ENCODE measurements around the gene FBXL15. TPM values are rescaled to one million over a fixed set of nuclear protein-coding genes. Genes with fewer than 3 reads are reported as not detected.
A peak's percentile ranks its signal among the peaks of the same experiment; 100 is the strongest.

FBXL15 gene
- polyA plus RNA-seq, 1 donor (not counting 4 experiments of a cell fraction or from before 2014, with no cell fraction given), result 3.1 TPM

GRCh38 chr10:102461187-102462054 is 40.8 kb downstream of the FBXL15 start:
- no peaks in the 10 kb centered on the region for H3K9me3 ChIP-seq (ENCODE audit: control insufficient read depth, low read depth, low read length)
- peaks cover 0 to 3% of the 10 kb centered on the region in 2 experiments for H3K36me3 ChIP-seq (ENCODE audit: control insufficient read depth in 2 of 2, extremely low read depth in 1 of 2, insufficient read depth in 2 of 2, low read length in 2 of 2)
- peak overlapping the region; percentile 52 for H3K9ac ChIP-seq (ENCODE audit: control insufficient read depth, extremely low read depth, insufficient read depth, low read length)
- DNase-seq (ENCODE audit: low read depth, low spot score), result peak; percentile 44
- no peak for FAIRE-seq
- H4K20me1 ChIP-seq (ENCODE audit: control insufficient read depth, extremely low read depth, insufficient read depth, low read length), result no peaks in the 10 kb centered on the region
- H3K79me2 ChIP-seq (ENCODE audit: control insufficient read depth, insufficient read depth, low read length), result no peaks in the 10 kb centered on the region
- dilution Hi-C loops (cut with MboI; ENCODE audit: extremely low pct_ligation_motif_present, low sequenced_read_pairs), result no loop called here
- TF ChIP-seq CTCF (optimal IDR thresholded peaks at IDR 0.05 in 1 of 3, IDR thresholded peaks at IDR 0.05 in 1 of 3, conservative IDR thresholded peaks at IDR 0.05 in 1 of 3; ENCODE audit: extremely low read depth in 1 of 3, insufficient read depth in 2 of 3, low read length in 3 of 3) (no peak), EZH2 (IDR thresholded peaks at IDR 0.05; ENCODE audit: low read length) (no peak)
- H2AFZ ChIP-seq (ENCODE audit: control insufficient read depth, low read length), result peak overlapping the region; percentile 98
- peaks cover 3% of the 10 kb centered on the region for H3K9me1 ChIP-seq (ENCODE audit: control insufficient read depth, extremely low read depth, insufficient read depth, low read length)
- no peaks in the 10 kb centered on the region for H3K27me3 ChIP-seq (ENCODE audit: control insufficient read depth, extremely low read depth, insufficient read depth, low read length)
- H3K4me2 ChIP-seq (ENCODE audit: control insufficient read depth, extremely low read depth, insufficient read depth, low read depth, low read length), result peak overlapping the region; percentile 88
- H3K4me3 ChIP-seq (ENCODE audit: control insufficient read depth in 2 of 3, extremely low read depth in 1 of 3, insufficient read depth in 2 of 3, low read depth in 1 of 3, low read length in 3 of 3), result peak overlapping the region; percentile 44 to 68 (median 67)
- peaks cover 23% of the 10 kb centered on the region for H3K4me1 ChIP-seq (ENCODE audit: control insufficient read depth, extremely low read depth, insufficient read depth, low read length)
- no peak overlapping the region for H3K27ac ChIP-seq (ENCODE audit: control insufficient read depth, insufficient read depth, low read length)

- Histone ChIP-seq H3K36me3 (ENCODE audit: control insufficient read depth in 2 of 2, extremely low read depth in 1 of 2, insufficient read depth in 2 of 2, low read length in 2 of 2) (no peaks in the 10 kb centered on the region), H3K79me2 (ENCODE audit: control insufficient read depth, insufficient read depth, low read length) (no peaks in the 10 kb centered on the region), H3K4me3 (ENCODE audit: control insufficient read depth in 2 of 3, extremely low read depth in 1 of 3, insufficient read depth in 2 of 3, low read depth in 1 of 3, low read length in 3 of 3) (peak overlapping the region in 2 of 3 experiments; percentile 11 to 39), H3K27me3 (ENCODE audit: control insufficient read depth, extremely low read depth, insufficient read depth, low read length) (no peaks in the 10 kb centered on the region), H3K9me3 (ENCODE audit: control insufficient read depth, low read depth, low read length) (no peaks in the 10 kb centered on the region), H3K4me1 (ENCODE audit: control insufficient read depth, extremely low read depth, insufficient read depth, low read length) (peaks cover 23% of the 10 kb centered on the region), H3K27ac (ENCODE audit: control insufficient read depth, insufficient read depth, low read length) (no peak overlapping the region), H3K9ac (ENCODE audit: control insufficient read depth, extremely low read depth, insufficient read depth, low read length) (peak overlapping the region; percentile 22), H4K20me1 (ENCODE audit: control insufficient read depth, extremely low read depth, insufficient read depth, low read length) (no peaks in the 10 kb centered on the region), H2AFZ (ENCODE audit: control insufficient read depth, low read length) (no peak overlapping the region), H3K9me1 (ENCODE audit: control insufficient read depth, extremely low read depth, insufficient read depth, low read length) (peaks cover 3% of the 10 kb centered on the region), H3K4me2 (ENCODE audit: control insufficient read depth, extremely low read depth, insufficient read depth, low read depth, low read length) (peak overlapping the region; percentile 82)
- FAIRE-seq (no peak), DNase-seq (ENCODE audit: low read depth, low spot score) (no peak)
- dilution Hi-C loops (cut with MboI; ENCODE audit: extremely low pct_ligation_motif_present, low sequenced_read_pairs), result no loop called here
- no peak for TF ChIP-seq CTCF (optimal IDR thresholded peaks at IDR 0.05 in 1 of 3, IDR thresholded peaks at IDR 0.05 in 1 of 3, conservative IDR thresholded peaks at IDR 0.05 in 1 of 3; ENCODE audit: extremely low read depth in 1 of 3, insufficient read depth in 2 of 3, low read length in 3 of 3)
- no peak for TF ChIP-seq EZH2 (IDR thresholded peaks at IDR 0.05; ENCODE audit: low read length)
Observed at GRCh38 chr10:102462512-102463054, 41.9 kb downstream of the FBXL15 start.

Data from keratinocyte (primary cell).